K562 (cell line): ENCODE measurements around the gene NUP153. TPM values are rescaled to one million over a fixed set of nuclear protein-coding genes. Genes with fewer than 3 reads are reported as not detected.

Experiments used
- E2F1 ChIP-seq: sonication (generic); formaldehyde crosslinking; IDR thresholded peaks from 2 replicates; pipeline ENCODE4 v1.8.1; 2023; ENCODE audit warnings: mild to moderate bottlenecking, missing genetic modification reagents, moderate library complexity
- E2F3 ChIP-seq: fragments of 250-450 bp; sonication (Bioruptor Pico); IDR thresholded peaks from 2 replicates; pipeline ENCODE4 v1.4.0; 2020; ENCODE audit warnings: mild to moderate bottlenecking
- HNRNPUL1 ChIP-seq: fragments of 200-400 bp; formaldehyde crosslinking; IDR thresholded peaks from 2 replicates; pipeline ENCODE4 v1.6.1; 2017; ENCODE audit warnings: low read length
- KDM5B ChIP-seq: fragments of 200-600 bp; sonication (generic); IDR thresholded peaks from 2 replicates; pipeline ENCODE4 v1.6.1; 2012; ENCODE audit warnings: low read depth, mild to moderate bottlenecking, moderate library complexity, low read length, control low read depth, inconsistent platforms; ENCODE audit not compliant: insufficient replicate concordance
- NCOA4 ChIP-seq: fragments of 450-650 bp; IDR thresholded peaks from 2 replicates; pipeline ENCODE4 v1.6.1; 2018; ENCODE audit warnings: mild to moderate bottlenecking; ENCODE audit not compliant: partially characterized antibody
- POLR2AphosphoS2 ChIP-seq: IDR thresholded peaks from 2 replicates; pipeline ENCODE4 v1.6.1; 2012; ENCODE audit warnings: low read length, improper control_type of control experiment
- POLR3G ChIP-seq: IDR thresholded peaks from 2 replicates; pipeline ENCODE4 v1.6.1; 2011; ENCODE audit not compliant: insufficient read length, insufficient replicate concordance; ENCODE audit errors: extremely low read depth
- PURB ChIP-seq: sonication (generic); formaldehyde crosslinking; IDR thresholded peaks from 2 replicates; pipeline ENCODE4 v1.9.0; 2021; ENCODE audit warnings: low read depth, mild to moderate bottlenecking, missing genetic modification reagents
- RBM15 ChIP-seq: fragments of 200-400 bp; formaldehyde crosslinking; IDR thresholded peaks from 2 replicates; pipeline ENCODE4 v1.6.1; 2018; ENCODE audit warnings: mild to moderate bottlenecking, low read length, moderate library complexity; ENCODE audit not compliant: insufficient read depth
- SIRT6 ChIP-seq: IDR thresholded peaks from one replicate; pipeline ENCODE4 v1.6.1; 2012; ENCODE audit warnings: low read depth, mild to moderate bottlenecking, control low read depth, inconsistent platforms, low read length, moderate library complexity
- SRSF7 ChIP-seq: fragments of 200-400 bp; formaldehyde crosslinking; optimal IDR thresholded peaks from 2 replicates; pipeline ENCODE3; 2017; ENCODE audit warnings: mild to moderate bottlenecking, low read depth, low read length
- TCF7L2 ChIP-seq: fragments of 150-350 bp; IDR thresholded peaks from 2 replicates; pipeline ENCODE4 v1.6.1; 2016; ENCODE audit warnings: low read depth, mild to moderate bottlenecking, low read length, moderate library complexity
- ZNF140 ChIP-seq: fragments of 250-450 bp; sonication (Bioruptor Pico); IDR thresholded peaks from 2 replicates; pipeline ENCODE4 v1.8.0; 2021; ENCODE audit warnings: moderate library complexity, mild to moderate bottlenecking, inconsistent platforms
- polyA plus RNA-seq, 8 experiments: library from polyadenylated mRNA; depleted of rRNA in 4 of 8; stranded (reverse) in 5 of 8; unstranded in 3 of 8; fragments of >200 nt; fragmentation: Nextera tagmentation in 2 of 8; fragmentation: Illumina TruSeq in 1 of 8; extraction: Ambion mirVana in 2 of 8; extraction: Trizol in 1 of 8; gene quantifications; 2 replicates each; pipeline versions ENCODE4 v1.2.1 to v1.2.3, GENCODE V29; 2011 to 2014; ENCODE audit warnings: inconsistent platforms in 1 of 8, missing spikeins in 1 of 8
- total RNA-seq, 7 experiments: library from RNA; depleted of rRNA in 6 of 7; stranded (reverse); fragments of >200 nt in 6 of 7; fragmentation: Illumina TruSeq in 2 of 7; extraction: Trizol in 2 of 7; gene quantifications; 2 replicates each; pipeline versions ENCODE4 v1.2.1 to v1.2.3, GENCODE V29; 2011 to 2021; ENCODE audit warnings: low replicate concordance in 1 of 7
- TF ChIP-seq, protein P1 (sequence below), 2 experiments: fragments of 250-450 bp in 1 of 2; fragments of 450-650 bp in 1 of 2; sonication (Bioruptor Pico) in 1 of 2; IDR thresholded peaks; 2 replicates each; pipeline versions ENCODE4 v1.6.1 to v1.8.0; 2016 to 2021; ENCODE audit warnings: mild to moderate bottlenecking in 2 of 2, moderate library complexity in 2 of 2, missing compliant biosample characterization in 1 of 2, missing genetic modification characterization in 1 of 2
- TF ChIP-seq, protein P2 (sequence below), 2 experiments: fragments of 450-650 bp; formaldehyde crosslinking in 1 of 2; IDR thresholded peaks; 2 replicates each; pipeline versions ENCODE4 v1.4.0 to v1.6.1; 2014 to 2020; ENCODE audit warnings: mild to moderate bottlenecking in 2 of 2, borderline replicate concordance in 1 of 2, low read depth in 1 of 2
- TF ChIP-seq, protein P3 (sequence below): fragments of 200-800 bp; sonication (Bioruptor generic); IDR thresholded peaks from 2 replicates; pipeline ENCODE4 v1.6.1; 2017; ENCODE audit warnings: missing genetic modification characterization, missing compliant biosample characterization

NUP153 gene
- total and polyA plus RNA-seq, 9 of the 15 experiments (the other 6 are each of a cell fraction or from before 2014, with no cell fraction given): 21.9 to 110 (median 84.8) TPM

GRCh38 chr6:17599877-17600526 lies 106.7 kb downstream of the NUP153 start, which contains the start of gene FAM8A1 (continued):
- TF ChIP-seq, protein P1, sequence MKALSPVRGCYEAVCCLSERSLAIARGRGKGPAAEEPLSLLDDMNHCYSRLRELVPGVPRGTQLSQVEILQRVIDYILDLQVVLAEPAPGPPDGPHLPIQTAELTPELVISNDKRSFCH (CRISPR knock-in tag; IDR thresholded peaks at IDR 0.05): no peak
- TF ChIP-seq, protein P1 (tag; IDR thresholded peaks at IDR 0.05): no peak
- TF ChIP-seq KDM5B (peak; percentile 94), HNRNPUL1 (no peak), TCF7L2 (no peak), E2F1 (no peak), RBM15 (no peak), NCOA4 (no peak), POLR3G (no peak), PURB (no peak), ZNF140 (CRISPR knock-in tag) (no peak), SRSF7 (no peak), E2F3 (CRISPR knock-in tag) (no peak), SIRT6 (no peak), POLR2AphosphoS2 (peak; percentile 35; the same call in 1 of the 2 replicates)
- TF ChIP-seq, protein P2, sequence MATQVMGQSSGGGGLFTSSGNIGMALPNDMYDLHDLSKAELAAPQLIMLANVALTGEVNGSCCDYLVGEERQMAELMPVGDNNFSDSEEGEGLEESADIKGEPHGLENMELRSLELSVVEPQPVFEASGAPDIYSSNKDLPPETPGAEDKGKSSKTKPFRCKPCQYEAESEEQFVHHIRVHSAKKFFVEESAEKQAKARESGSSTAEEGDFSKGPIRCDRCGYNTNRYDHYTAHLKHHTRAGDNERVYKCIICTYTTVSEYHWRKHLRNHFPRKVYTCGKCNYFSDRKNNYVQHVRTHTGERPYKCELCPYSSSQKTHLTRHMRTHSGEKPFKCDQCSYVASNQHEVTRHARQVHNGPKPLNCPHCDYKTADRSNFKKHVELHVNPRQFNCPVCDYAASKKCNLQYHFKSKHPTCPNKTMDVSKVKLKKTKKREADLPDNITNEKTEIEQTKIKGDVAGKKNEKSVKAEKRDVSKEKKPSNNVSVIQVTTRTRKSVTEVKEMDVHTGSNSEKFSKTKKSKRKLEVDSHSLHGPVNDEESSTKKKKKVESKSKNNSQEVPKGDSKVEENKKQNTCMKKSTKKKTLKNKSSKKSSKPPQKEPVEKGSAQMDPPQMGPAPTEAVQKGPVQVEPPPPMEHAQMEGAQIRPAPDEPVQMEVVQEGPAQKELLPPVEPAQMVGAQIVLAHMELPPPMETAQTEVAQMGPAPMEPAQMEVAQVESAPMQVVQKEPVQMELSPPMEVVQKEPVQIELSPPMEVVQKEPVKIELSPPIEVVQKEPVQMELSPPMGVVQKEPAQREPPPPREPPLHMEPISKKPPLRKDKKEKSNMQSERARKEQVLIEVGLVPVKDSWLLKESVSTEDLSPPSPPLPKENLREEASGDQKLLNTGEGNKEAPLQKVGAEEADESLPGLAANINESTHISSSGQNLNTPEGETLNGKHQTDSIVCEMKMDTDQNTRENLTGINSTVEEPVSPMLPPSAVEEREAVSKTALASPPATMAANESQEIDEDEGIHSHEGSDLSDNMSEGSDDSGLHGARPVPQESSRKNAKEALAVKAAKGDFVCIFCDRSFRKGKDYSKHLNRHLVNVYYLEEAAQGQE (IDR thresholded peaks at IDR 0.05; ENCODE audit: borderline replicate concordance): no peak
- TF ChIP-seq, protein P2 (CRISPR knock-in tag; IDR thresholded peaks at IDR 0.05; ENCODE audit: low read depth): no peak
- TF ChIP-seq, protein P3, sequence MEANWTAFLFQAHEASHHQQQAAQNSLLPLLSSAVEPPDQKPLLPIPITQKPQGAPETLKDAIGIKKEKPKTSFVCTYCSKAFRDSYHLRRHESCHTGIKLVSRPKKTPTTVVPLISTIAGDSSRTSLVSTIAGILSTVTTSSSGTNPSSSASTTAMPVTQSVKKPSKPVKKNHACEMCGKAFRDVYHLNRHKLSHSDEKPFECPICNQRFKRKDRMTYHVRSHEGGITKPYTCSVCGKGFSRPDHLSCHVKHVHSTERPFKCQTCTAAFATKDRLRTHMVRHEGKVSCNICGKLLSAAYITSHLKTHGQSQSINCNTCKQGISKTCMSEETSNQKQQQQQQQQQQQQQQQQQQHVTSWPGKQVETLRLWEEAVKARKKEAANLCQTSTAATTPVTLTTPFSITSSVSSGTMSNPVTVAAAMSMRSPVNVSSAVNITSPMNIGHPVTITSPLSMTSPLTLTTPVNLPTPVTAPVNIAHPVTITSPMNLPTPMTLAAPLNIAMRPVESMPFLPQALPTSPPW (CRISPR knock-in tag): peak; percentile 100
